Left renal pelvis (tissue), 4 donors: ENCODE data around the gene ATRNL1. TPM values are rescaled to one million over a fixed set of nuclear protein-coding genes. Genes with fewer than 3 reads are reported as not detected.
"Not testable (repeated sequence)": the region's sequence is repeated elsewhere in the genome, so short reads cannot be mapped to it uniquely, and the experiment has no call there.

Experiments
- DNase-seq, 4 donors: peaks; one replicate each; pipeline ENCODE4 v3.0.0-alpha.2; 2013; ENCODE audit warnings: low read depth in 4 of 4, low spot score in 3 of 4
- polyA plus RNA-seq, 4 donors: library from polyadenylated mRNA; unstranded; fragments of 120-200 nt; gene quantifications; one replicate each; pipeline ENCODE4 v1.2.1, GENCODE V29; 2013; ENCODE audit not compliant: insufficient read length in 4 of 4

Gene ATRNL1
- polyA plus RNA-seq, 4 donors: 20.9 to 38.8 (median 26.8) TPM

DNA sequence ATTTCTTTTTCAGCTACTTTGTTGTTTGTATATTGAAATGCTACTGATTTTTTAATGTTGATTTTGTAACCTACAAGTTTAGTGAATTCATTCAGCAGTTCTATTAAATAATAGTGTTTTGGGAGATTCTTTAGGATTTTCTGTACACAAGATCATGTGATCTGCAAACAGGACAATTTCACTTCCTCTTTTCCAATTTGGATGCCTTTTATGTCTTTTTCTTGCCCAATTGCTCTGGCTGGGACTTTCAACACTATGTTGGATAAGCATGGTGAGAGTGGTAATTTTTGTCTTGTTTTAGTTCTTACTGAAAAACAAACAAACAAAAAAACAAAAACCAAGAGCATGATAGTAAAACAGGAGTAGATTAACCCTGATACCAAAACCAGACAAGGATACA, 316.2 kb downstream of the ATRNL1 start:
- no peak for DNase-seq

DNA sequence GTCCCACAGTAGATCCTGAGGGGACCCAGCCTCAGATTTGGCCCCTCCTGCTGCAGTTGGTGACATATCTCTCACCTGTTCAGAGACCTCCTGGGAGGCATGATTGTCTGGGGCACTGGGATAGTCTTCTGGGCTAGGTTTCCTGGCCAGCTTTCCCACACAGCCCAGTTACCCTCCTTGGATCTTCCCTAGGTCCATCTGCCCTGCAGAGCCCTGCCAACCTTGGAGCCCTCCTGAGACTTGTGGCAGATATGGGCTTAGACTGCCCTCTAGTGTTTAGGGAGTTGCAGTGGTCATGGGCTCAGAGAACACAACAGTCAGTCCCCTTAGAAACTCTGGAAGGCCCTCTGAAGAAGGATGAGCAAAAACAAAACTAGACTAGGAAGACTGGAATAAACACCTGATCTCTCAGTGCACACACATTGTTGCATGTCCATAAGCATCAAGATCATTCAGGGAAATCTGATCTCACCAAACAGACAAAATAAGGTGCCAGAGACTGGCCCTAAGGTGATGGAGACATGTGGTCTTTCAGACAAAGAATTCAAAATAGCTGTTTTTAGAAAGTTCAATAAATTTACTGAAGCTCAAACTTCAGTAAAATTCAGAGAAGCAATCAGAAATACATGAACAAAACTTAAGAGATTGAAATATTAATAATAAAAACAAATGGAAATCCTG, 324.6 kb downstream of the ATRNL1 start:
- no peak for DNase-seq

DNA sequence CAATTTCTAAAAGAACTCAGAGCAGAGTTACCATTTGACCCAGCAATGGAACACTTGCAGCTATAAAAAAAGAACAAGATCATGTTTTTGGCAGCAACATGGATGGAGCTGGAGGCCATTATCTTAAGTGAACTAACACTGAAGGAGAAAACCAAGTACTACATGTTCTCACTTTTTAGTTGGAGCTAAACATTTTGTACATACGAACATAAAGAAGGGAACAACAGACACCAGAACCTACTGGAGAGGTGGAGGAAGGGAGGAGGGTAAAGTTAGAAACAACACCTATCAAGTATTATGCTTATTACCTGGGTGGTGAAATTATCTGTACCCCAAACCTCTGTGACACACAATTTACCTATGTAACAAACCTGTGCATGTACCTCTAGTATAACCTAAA, 329.5 kb downstream of the ATRNL1 start:
- DNase-seq: no peak

DNA sequence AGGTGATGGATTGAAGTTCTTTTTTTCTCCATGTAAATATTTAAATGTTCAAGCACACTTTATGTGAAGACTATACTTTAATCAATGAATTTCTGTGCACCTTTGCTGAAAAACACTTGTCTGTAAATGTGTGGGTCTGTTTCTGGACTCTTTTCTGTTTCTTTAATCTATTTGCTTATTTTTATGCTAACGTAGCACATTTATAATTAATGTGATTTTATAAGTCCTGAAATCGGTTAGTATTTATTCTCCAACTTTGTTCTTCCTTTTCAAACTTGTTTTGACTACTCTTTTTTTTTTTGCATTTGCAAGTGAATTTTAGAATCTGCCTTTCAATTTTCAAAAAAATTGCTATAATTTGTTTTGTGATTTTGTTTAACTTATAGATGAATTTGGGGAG, 334.4 kb downstream of the ATRNL1 start:
- DNase-seq: no peak

DNA sequence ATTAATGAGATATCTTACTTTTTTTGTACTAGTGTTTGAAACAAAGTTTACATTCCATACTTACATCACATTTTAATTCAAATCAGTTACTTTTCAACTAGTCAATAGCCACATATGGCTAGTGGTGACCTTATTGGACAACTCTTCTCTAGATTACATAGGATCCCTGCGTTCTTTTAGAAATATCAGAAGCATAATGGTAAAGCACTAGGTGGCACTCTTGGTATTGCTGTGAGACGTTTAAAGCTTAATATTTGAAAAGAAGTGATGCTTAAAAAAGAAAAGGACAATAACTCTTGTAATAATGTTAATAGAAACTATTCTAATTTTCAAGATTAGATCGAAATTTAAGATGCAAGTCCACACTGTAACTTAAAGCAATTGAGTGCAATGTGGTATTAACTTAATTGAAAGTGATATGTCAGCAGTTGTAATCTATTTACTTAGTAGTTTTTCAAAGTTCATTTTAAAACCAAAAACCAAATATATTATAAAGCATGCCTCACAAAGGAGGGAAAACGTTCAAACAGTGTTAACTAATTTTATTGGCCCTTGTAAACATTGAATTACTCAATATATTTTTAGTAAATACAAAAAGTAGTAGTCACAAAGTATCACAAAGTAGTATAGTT, 339.1 kb downstream of the ATRNL1 start:
- no peak for DNase-seq

DNA sequence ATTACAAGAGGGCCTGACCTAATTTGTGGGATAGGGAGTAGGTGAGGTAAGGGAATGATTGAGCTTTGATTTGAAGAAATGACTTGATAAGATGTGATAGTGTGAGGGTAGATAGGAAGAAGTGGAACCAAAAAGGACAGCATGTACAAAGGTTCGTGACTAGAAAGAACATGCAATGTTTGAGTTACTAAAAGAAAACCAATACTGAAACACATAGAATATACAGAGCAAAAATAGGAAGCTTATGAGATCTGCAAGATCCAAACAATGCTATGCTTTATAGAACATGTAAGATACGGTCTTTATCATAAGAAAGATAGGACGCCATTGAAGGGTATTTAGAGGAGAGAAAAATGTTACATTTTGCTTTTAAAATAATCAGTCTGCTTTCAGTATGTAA, 343.8 kb downstream of the ATRNL1 start:
- no peak for DNase-seq

DNA sequence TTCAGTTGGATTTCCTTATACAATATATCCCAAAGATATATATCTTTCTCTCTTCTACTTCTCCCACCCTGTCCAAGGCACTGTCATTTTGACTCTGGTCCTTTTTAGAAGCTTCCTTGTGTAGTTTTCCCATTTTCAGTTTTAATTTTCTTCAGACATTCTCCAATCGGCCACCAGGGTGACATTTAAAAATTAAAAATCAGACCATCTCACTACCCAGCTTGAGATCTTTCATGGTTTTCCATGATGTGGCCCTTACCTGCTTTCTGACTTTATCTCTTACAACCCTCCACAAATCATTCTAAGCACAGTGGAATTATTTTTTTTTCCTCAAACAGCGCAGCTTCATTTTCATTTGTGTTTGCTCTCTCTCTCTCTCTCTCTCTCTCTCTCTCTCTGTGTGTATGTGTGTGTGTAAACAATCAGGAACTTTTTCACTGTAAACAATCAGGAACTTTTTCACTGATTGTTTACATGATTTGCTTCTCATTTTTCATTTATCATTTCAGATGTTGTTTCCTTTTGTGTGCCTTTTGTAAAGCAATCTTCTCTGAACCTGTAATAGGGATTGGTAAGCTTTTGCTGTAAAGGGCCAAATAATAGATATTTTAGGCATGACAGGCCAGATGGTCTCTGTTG, 348.9 kb downstream of the ATRNL1 start:
- DNase-seq: no peak

DNA sequence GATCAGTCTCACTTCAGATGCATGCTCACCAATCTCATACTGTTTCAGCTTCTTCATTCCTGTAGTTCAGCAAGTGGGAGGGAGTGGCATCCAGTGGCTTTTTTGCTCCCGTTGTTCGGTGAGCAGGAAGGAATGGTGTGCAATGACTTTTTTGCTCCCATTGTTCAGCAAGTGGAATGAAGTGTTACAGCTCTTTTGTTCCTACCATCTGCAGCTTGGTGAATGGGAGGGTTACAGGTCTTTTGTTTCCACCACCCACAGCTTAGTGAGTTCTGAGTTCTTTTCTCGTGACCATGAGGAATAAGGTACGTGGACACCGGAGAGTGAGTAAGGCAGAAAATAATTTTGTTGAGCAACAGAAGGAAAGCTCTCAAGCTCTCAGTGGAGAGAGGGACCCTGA, 363.6 kb downstream of the ATRNL1 start:
- DNase-seq: no peak

DNA sequence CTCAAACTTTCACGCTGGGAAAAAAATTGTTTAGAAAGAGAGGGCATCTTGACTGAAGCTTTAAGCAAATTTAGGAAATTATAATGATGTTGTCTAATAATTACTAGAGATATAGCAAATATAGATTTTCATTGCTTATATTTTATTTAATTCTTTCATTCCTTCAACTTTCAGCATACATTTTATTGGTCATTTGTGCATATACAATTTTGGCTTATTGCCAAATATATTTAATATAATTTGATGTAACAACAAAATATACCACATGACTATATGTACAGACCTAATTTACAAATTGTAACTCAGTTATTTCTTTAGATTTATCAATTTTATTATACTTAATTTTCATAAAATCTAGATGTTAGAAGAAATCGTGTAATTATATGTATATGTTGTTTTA, 390.1 kb downstream of the ATRNL1 start:
- no peak for DNase-seq

DNA sequence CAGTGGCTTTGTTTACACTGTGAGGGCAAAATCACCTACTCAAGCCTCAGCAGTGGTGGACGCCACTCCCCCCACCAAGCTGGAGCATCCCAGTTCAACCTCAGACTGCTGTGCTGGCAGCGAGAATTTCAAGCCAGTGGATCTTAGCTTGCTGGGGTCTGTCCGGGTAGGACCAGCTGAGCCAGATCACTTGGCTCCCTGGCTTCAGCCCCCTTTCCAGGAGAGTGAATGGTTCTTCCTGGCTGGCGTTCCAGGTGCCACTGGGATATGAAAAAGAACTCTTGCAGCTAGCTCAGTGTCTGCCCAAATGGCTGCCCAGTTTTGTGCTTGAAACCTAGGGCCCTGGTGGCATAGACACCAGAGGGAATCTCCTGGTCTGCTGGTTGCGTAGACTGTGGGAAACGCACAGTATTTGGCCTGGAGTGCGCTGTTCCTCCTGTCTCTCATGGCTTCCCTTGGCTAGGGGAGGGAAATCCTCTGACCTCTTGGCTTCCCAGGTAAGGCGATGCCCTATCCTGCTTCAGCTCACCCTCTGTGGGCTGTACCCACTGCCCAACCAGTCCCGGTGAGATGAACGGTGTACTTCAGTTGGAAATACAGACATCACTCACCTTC, 398.5 kb downstream of the ATRNL1 start:
- DNase-seq: no peak

DNA sequence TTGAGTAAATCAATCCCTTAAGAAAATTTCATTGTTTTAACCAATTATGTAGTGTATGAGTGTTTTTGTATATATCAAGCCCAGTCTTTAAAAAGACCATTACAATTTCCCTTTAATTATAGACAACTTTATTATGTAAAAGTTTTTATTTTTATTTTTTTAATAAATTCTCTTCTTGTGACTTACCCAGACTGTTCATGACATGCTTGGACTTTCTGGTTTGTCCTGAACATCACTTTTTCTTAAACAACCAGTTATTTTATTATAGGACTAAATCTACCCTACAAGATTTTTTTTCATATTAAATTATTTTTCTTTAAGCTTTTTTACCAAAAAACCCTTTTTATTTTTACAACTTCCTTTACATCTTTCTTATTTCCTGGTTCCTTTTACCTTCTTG, 410.4 kb downstream of the ATRNL1 start:
- no peak for DNase-seq

DNA sequence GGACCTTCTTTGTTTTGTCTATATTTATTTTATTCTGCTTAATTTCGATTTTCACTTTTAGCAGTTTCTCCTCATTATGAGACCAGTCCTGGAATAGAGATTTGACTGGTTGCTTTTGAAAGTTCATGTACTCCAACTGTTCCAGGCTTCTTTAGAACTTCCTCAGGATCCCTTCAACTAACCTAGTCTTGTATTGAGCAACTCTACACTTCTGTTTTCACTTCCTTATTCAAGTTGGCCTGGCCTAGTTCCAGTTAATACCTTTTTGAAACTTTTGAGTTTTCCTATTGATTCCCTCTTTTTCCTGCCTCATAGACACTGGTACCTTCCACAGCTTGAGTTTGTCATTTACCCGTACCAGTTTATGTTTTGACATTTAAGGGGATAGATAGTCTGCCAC, 421.7 kb downstream of the ATRNL1 start:
- no peak for DNase-seq

DNA sequence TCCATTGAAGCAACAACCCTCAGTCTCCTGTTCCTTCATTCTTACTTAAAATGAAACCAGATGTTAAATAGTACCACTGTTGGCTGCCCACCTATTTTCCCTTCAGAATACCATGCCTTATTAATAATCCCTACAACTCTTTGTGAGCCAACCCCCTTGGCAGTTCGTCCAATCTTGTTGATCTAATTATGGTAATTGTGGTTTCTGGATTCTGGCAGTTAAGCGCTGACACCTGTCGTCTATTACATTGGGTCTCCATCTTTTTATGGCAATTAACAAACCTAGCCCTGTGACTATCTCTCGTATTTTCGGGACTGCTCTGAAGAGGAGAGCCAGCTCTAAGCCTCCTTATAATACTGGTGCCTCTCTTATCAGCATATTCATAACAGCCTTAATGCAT, 432.0 kb downstream of the ATRNL1 start:
- DNase-seq: no peak

DNA sequence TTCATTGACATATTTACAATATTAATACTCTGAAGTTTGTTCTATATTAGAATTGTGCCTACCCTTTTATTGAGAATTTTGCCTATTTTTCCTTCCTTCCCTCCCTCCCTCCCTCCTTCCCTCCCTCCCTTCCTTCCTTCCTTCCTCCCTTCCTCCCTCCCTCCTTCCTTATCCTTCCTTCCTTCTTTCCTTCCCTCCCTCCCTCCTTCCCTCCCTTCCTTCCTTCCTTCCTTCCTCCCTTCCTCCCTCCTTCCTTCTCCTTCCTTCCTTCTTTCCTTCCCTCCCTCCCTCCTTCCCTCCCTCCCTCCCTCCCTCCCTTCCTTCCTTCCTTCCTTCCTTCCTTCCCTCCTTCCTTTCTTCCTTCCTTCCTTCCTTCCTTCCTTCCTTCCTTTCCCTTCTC, 434.5 kb downstream of the ATRNL1 start:
- not testable (repeated sequence) for DNase-seq

DNA sequence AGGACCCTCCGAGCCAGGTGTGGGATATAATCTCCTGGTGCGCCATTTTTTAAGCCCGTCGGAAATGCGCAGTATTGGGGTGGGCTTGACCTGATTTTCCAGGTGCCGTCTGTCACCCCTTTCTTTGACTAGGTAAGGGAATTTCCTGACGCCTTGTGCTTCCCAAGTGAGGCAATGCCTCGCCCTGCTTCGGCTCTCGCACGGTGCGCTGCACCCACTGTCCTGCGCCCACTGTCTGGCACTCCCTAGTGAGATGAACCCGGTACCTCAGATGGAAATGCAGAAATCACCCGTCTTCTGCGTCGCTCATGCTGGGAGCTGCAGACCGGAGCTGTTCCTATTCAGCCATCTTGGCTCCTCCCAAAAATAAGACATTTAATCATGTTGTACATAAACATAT, 443.2 kb downstream of the ATRNL1 start:
- not testable (repeated sequence) for DNase-seq

DNA sequence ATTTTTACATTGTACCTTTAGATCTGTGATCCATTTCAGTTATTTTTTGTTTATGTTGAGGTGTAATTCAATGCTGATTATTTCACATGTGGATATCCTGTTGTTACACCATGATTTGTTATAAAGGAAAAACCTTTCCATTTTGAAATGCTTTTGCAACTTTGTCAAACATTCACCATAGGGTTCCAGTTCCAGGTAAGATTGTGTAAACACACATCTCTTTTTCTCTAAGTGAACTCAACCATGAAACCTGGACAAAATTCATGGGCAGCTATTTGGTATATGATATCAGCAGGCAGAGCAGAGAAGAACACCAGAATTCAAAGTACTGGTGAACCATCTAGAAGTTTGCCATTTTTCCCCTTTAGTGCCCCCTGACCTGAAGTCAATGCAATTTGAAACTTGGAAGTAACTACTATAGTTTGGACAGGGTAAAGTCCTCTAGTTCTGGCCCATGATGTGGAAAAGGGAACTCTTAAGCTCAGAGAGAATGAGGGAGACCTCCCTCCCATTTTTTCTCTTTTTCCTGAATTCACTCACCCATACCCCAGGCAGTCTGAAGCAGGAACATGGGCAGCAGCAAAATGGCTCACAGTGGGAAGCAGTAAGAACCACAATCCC, 446.1 kb downstream of the ATRNL1 start:
- DNase-seq: no peak

DNA sequence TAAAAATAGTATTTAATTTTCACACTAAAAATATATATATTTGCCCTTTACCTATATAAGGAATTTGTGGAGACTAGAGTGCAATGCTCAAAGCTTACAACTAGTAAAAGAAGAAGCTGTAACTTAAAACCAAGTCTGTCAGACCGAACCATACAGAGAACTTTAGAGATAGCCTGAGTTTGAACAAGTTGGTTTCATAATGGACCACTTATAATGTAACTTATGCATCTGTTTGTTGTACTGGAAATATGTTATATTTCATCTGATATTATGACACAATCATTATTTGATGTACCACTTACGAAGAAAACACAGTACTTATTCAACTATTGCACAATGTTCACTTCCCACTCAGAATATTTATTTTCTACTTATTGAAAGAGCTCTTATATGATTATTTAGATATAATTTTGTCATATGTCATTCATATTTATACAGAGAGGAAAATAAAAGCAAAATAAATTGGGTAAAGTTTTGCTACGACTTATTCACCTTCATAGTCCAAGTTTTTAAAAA, 462.8 kb downstream of the ATRNL1 start:
- DNase-seq: no peak

DNA sequence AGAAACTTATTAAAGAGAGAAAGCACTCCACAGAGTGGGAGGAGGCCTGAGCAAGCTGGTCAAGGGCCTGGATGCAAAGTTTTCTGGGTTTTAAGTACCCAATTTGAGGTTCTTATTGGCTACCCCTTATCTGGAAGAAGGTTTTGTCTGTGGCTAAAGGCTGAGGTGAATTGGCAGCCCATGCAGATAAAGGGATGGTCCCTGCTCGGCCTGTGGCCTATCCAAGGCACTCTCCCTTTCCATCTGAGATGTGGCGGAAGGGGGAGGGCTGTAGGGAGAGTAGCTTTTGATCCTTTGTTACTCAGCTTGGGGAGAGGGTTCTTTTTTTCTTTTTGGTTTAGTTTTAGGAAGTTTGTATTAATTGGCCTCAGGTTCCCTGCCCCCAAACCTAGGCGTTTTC, 465.1 kb downstream of the ATRNL1 start:
- DNase-seq: no peak

DNA sequence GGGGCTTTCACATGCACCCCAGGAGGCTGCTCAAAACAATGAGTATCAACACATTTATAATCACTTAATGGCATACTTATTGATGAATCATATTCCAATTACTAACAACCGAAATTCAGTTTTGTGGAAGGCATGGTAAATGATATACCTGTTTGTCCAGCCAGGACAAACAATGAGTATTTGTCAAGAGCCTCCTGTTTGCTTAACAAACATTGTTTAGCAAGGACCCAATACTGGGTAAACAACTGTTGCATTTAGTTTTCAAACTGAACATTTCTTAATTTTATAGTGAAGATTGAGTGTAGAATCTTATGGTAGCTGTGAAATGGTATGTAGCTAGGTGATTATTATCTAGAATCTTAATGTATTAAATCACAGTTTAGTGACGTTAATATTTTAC, 473.7 kb downstream of the ATRNL1 start:
- DNase-seq: no peak

DNA sequence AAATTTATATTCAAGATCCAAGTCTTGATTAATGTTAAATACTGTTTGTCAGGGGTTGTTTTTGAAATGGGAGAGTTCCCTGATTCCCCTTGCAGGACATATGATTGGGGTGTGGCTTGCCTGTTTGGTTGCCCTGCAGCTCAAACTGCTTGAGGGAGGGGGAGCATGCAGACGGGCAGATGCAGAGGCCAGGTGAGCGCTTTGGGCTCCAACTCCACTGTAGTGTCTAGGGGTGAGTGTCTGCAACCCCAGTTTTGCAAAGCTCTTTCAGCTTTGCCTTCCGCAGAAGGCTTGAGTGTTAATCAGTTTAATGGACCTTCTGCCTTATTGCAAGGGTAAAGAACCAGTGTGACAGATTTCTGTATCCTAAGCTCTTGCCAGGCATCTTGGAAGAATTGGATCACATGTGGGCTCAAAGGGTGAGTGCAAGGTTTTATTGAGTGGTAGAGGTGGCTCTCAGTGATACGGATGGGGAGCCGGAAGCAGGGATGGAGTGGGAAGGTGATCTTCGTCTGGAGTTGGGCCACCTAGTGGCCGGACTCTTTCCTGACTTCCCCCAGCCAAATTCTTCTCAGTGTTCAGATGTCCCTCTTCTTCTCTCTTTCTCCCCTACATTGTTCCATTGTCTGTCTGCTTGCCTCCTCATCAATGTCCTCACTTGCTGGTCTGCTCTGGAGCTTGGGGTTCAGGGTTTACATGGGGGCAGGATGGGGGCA, 479.7 kb downstream of the ATRNL1 start:
- no peak for DNase-seq

DNA sequence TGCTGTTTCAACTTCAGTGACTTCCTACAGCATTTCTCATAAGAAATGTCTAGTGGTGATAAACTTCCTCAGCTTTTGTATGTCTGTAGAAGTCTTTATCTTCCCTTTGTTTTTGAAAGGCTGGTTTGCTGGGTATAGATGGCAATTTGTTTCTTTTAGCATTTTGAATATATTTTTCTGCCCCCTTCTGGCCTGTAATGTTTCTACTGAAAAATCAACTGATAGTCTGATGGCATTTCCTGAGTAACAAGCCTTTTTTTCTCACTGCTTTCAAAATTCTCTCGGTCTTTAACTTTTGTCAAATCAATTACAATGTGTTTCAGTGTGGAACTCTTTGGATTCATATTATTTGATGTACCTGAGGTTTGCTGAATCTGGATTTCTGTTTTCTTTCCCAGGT, 487.1 kb downstream of the ATRNL1 start:
- no peak for DNase-seq
